ENCODE results near the gene SCNN1G. TPM values are rescaled to one million over a fixed set of nuclear protein-coding genes. Genes with fewer than 3 reads are reported as not detected.

The SCNN1G gene
- total RNA-seq, 4 donors from 2014 or later, result 0.06 to 0.34 TPM; not detected in 2

DNA sequence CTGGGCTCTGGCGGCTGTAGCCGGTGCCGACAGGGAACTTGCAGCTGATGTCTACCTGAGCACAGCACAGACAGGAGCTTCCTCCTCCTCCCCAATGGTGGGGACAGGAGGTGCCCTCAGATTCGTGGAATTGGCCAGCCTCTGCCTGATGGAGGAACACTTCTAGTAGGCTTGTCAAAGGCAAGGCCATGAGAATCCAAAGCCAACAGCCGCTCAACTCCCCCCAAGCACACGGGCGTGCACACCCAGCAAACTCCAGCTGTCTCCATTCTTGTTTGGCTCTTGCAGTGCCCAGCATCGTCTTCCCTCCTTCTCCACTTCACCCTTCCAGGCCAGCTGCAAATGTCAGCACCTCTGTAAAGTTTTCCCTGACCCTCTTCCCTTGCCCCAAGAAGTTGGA lies 35.1 kb downstream of the SCNN1G start:
- no peak overlapping the region for H3K4me3 ChIP-seq
- TF ChIP-seq POLR2AphosphoS5 (IDR thresholded peaks at IDR 0.05), result no peak
- TF ChIP-seq EP300 (IDR thresholded peaks at IDR 0.05), result no peak
- TF ChIP-seq, protein P1, sequence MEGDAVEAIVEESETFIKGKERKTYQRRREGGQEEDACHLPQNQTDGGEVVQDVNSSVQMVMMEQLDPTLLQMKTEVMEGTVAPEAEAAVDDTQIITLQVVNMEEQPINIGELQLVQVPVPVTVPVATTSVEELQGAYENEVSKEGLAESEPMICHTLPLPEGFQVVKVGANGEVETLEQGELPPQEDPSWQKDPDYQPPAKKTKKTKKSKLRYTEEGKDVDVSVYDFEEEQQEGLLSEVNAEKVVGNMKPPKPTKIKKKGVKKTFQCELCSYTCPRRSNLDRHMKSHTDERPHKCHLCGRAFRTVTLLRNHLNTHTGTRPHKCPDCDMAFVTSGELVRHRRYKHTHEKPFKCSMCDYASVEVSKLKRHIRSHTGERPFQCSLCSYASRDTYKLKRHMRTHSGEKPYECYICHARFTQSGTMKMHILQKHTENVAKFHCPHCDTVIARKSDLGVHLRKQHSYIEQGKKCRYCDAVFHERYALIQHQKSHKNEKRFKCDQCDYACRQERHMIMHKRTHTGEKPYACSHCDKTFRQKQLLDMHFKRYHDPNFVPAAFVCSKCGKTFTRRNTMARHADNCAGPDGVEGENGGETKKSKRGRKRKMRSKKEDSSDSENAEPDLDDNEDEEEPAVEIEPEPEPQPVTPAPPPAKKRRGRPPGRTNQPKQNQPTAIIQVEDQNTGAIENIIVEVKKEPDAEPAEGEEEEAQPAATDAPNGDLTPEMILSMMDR (IDR thresholded peaks at IDR 0.05), result no peak
- TF ChIP-seq POLR2A (IDR thresholded peaks at IDR 0.05; ENCODE audit: low read depth), result no peak
- 69% methylated on average over 8 of the region's 8 CpGs for WGBS
- no peaks in the 10 kb centered on the region for H3K36me3 ChIP-seq
- H3K27me3 ChIP-seq, result peaks cover 0 to 19% (median 0%) of the 10 kb centered on the region in 4 donors
- no peaks in the 10 kb centered on the region for H3K9me3 ChIP-seq
- intact Hi-C loops (cut with DNase I), result no loop called here
- H3K4me1 ChIP-seq, result no peaks in the 10 kb centered on the region
- no peak overlapping the region for H3K27ac ChIP-seq (replicated peaks in 1 of 4)
- no peak for DNase-seq (ENCODE audit: extremely low spot score)

DNA sequence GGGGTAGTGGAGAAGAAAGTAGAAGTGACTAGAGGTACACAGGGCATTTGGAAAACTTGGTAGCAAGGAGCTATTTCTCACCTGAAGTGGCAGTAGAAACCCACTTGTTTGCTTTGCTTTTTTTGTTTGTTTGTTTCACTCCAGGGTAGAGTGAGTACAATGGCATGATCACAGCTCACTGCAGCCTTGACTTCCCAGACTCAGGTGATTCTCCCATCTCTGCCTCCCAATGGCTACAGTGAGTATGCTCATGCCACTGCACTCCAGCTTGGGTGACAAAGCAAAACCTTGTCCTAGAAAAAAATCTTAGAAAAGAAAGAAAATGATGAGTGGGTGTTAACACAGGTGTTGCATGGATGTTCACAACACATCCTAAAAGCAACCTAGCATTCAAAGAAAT lies 40.4 kb downstream of the SCNN1G start:
- Histone ChIP-seq H3K27ac (replicated peaks in 1 of 4) (no peak overlapping the region), H3K4me3 (no peak overlapping the region), H3K4me1 (no peaks in the 10 kb centered on the region), H3K9me3 (no peaks in the 10 kb centered on the region), H3K36me3 (no peaks in the 10 kb centered on the region), H3K27me3 (no peaks in the 10 kb centered on the region)
- DNase-seq (ENCODE audit: extremely low spot score), result no peak
- TF ChIP-seq EP300 (IDR thresholded peaks at IDR 0.05), result no peak
- no peak for TF ChIP-seq POLR2AphosphoS5 (IDR thresholded peaks at IDR 0.05)
- intact Hi-C loops (cut with DNase I), result no loop called here

DNA sequence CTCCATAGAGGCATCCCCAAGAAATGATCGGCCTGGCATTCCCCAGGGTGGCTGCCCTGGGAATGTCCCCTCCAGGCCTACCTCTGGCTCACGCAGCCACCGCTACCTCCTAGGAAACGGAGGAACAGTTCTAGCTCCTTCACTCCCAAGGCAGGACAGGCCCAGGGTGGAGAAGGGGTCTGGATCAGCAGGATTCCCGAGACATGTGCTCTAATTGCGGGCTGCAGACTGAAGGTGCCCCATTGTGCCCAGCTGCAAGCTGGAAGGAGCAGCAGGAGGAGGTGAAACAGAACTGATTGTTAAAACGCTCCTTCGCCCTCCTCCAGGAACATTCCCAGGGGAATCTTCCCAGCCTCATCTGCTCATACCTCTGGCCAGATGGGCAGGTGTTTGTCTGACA lies 40.8 kb downstream of the SCNN1G start:
- no peaks in the 10 kb centered on the region for H3K27me3 ChIP-seq
- no peak for DNase-seq (ENCODE audit: extremely low spot score)
- no peak overlapping the region for H3K4me3 ChIP-seq
- intact Hi-C loops (cut with DNase I), result no loop called here
- no peak for TF ChIP-seq POLR2A (IDR thresholded peaks at IDR 0.05; ENCODE audit: low read depth)
- 74% methylated on average over 8 of the region's 8 CpGs for WGBS
- no peaks in the 10 kb centered on the region for H3K9me3 ChIP-seq
- H3K36me3 ChIP-seq, result no peaks in the 10 kb centered on the region
- no peak overlapping the region for H3K27ac ChIP-seq (replicated peaks in 1 of 4)
- no peaks in the 10 kb centered on the region for H3K4me1 ChIP-seq

DNA sequence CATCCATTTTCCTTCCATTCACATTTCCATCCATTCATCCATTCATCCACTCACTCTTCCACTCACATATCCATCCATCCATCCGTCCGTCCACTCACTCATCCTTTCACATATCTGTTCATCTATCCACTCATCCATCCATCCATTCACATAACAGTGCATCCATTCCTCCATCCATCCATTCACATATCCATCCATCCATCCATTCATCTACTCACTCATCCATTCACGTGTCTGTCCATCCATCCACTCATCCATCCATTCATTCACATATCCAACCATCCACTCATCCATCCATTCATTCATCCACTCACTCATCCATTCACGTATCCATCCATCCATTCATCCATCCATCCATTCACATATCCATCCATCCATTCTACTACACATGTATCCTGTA lies 42.6 kb downstream of the SCNN1G start:
- no peak overlapping the region for H3K4me3 ChIP-seq
- H3K36me3 ChIP-seq, result no peaks in the 10 kb centered on the region
- H3K4me1 ChIP-seq, result no peaks in the 10 kb centered on the region
- TF ChIP-seq POLR2A (IDR thresholded peaks at IDR 0.05; ENCODE audit: low read depth) (no peak), POLR2AphosphoS5 (IDR thresholded peaks at IDR 0.05) (no peak), EP300 (IDR thresholded peaks at IDR 0.05) (no peak)
- TF ChIP-seq, protein P1 (IDR thresholded peaks at IDR 0.05), result no peak
- intact Hi-C loops (cut with DNase I), result no loop called here
- H3K27ac ChIP-seq (replicated peaks in 1 of 4), result no peak overlapping the region
- WGBS, result 86% methylated on average over 4 of the region's 4 CpGs
- peaks cover 0 to 6% (median 0%) of the 10 kb centered on the region in 4 donors for H3K27me3 ChIP-seq
- no peaks in the 10 kb centered on the region for H3K9me3 ChIP-seq
- no peak for DNase-seq (ENCODE audit: extremely low spot score)

DNA sequence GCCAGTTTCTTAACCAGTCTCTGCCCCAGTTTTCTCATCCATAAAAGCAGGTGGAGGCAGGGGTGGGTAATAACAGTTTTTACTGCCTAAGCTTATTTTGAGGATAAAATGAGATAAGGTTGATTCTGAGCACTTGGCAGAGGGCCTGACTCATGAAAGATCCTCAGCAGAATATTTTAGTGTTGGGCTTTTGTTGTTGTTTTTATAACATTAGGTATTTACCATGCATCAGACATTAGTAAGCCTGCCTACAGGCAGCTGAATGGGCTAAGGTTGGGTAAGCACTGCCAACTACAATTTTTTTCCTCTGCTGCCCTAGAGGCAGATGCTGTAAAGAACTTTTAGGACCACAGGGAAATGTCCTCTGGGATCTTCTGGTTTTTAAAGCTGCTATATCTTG lies 43.1 kb downstream of the SCNN1G start:
- no peaks in the 10 kb centered on the region for H3K36me3 ChIP-seq
- H3K27me3 ChIP-seq, result peaks cover 0 to 6% (median 0%) of the 10 kb centered on the region in 4 donors
- no peaks in the 10 kb centered on the region for H3K9me3 ChIP-seq
- DNase-seq (ENCODE audit: extremely low spot score), result no peak
- intact Hi-C loops (cut with DNase I), result no loop called here
- no peak overlapping the region for H3K4me3 ChIP-seq
- H3K4me1 ChIP-seq, result no peaks in the 10 kb centered on the region
- no peak for TF ChIP-seq EP300 (IDR thresholded peaks at IDR 0.05)
- no peak for TF ChIP-seq POLR2AphosphoS5 (IDR thresholded peaks at IDR 0.05)
- TF ChIP-seq POLR2A (IDR thresholded peaks at IDR 0.05; ENCODE audit: low read depth), result no peak
- TF ChIP-seq, protein P1 (IDR thresholded peaks at IDR 0.05), result no peak
- H3K27ac ChIP-seq (replicated peaks in 1 of 4), result no peak overlapping the region

DNA sequence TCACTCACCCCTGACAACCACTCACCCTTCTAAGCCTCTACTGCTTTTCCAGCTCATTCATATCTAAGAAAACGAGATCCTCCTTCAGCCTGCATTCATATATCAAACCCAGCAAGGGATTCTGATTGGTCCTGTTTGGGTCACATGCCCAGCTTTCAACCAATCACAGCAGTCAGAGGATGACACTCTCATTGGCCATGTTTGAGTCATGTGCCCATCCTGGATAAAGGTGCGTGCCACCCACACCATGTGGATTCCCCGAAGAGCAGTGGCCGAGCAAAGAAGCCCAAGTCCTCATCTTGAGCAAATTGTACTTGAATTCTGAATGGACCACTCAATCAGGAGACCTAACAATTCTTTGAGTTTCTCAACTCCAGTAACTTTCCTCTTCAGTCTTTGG lies 45.0 kb downstream of the SCNN1G start:
- Histone ChIP-seq H3K4me3 (no peak overlapping the region), H3K27me3 (peaks cover 0 to 6% (median 0%) of the 10 kb centered on the region in 4 donors), H3K27ac (replicated peaks in 1 of 4) (no peak overlapping the region), H3K4me1 (no peaks in the 10 kb centered on the region), H3K9me3 (no peaks in the 10 kb centered on the region), H3K36me3 (no peaks in the 10 kb centered on the region)
- intact Hi-C loops (cut with DNase I), result no loop called here
- WGBS, result 78% methylated on average over 4 of the region's 4 CpGs
- DNase-seq (ENCODE audit: extremely low spot score), result no peak
- TF ChIP-seq POLR2AphosphoS5 (IDR thresholded peaks at IDR 0.05), result no peak
- TF ChIP-seq POLR2A (IDR thresholded peaks at IDR 0.05; ENCODE audit: low read depth), result no peak

All from esophagus muscularis mucosa (tissue), 4 donors.